GM19467 (cell line): Measurements from ENCODE around the gene STRN4.
"Not testable (repeated sequence)": the region's sequence is repeated elsewhere in the genome, so short reads cannot be mapped to it uniquely, and the experiment has no call there.

ENCODE experiments used
- ATAC-seq: cut with Tn5 transposase; IDR thresholded peaks from one replicate; pipeline ENCODE4 v1.9.1; 2021; ENCODE audit warnings: mild to moderate bottlenecking, moderate library complexity; ENCODE audit not compliant: unreplicated experiment

STRN4 gene

GRCh38 chr19:46746281-46747057 lies at the start of gene STRN4:
TSS of gene STRN4 (minus strand) at chr19:46746450. CDS start at chr19:46746430, 20 bp downstream.
- ATAC-seq, result peak; percentile 48

GRCh38 chr19:46791944-46792343 lies 45.7 kb upstream of the STRN4 start:
- ATAC-seq, result no peak

GRCh38 chr19:46789371-46789770 lies 43.1 kb upstream of the STRN4 start:
- ATAC-seq, result no peak

GRCh38 chr19:46788968-46789338 lies 42.7 kb upstream of the STRN4 start:
- ATAC-seq, result no peak

GRCh38 chr19:46788262-46788967 lies 42.2 kb upstream of the STRN4 start, which contains the start of gene SLC1A5:
TSS of gene SLC1A5 (minus strand) at chr19:46788594. CDS start at chr19:46787965, 629 bp downstream.
- peak; percentile 57 for ATAC-seq

- no peak for ATAC-seq
These were observed 41.3 kb upstream of the STRN4 start for GRCh38 chr19:46787331-46788261.

GRCh38 chr19:46787040-46787330 lies 40.7 kb upstream of the STRN4 start:
- ATAC-seq, result no peak

GRCh38 chr19:46786236-46787039 lies 40.2 kb upstream of the STRN4 start:
- ATAC-seq, result peak; percentile 32

GRCh38 chr19:46785980-46786235 lies 39.7 kb upstream of the STRN4 start:
- no peak for ATAC-seq

- ATAC-seq, result no peak
These were observed 39.1 kb upstream of the STRN4 start for GRCh38 chr19:46785054-46785979.

GRCh38 chr19:46784262-46785053 lies 38.2 kb upstream of the STRN4 start:
- no peak for ATAC-seq

GRCh38 chr19:46783670-46784069 lies 37.4 kb upstream of the STRN4 start:
- ATAC-seq, result no peak

GRCh38 chr19:46782355-46783019 lies 36.2 kb upstream of the STRN4 start:
- ATAC-seq, result no peak

GRCh38 chr19:46777956-46778645 lies 31.9 kb upstream of the STRN4 start:
- not testable (repeated sequence) for ATAC-seq

- no peak for ATAC-seq
These were observed 31.0 kb upstream of the STRN4 start for GRCh38 chr19:46776927-46777911.

- ATAC-seq, result no peak
These were observed 29.5 kb upstream of the STRN4 start for GRCh38 chr19:46775642-46776258.
